ENCODE measurements around the gene CHIA.

CHIA gene

DNA sequence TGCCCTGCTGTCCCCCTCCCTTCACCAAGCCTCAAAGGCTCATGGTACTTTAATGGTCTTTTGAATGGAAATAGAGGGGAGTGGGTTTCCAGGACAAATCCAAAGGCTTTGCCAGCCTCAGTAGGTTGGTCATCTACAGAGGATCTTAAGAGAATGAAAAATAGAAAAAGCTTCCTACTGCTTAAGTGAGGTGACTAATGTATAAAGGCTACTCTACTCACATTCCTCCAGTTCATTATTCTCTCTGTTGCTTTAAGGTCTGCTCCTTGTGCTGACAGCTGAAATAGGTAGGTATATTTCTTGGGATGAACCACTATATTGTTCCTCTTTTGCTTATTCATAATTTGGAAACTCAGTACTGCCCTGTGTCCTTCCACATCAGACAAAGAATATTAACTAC is 10.4 kb upstream of the CHIA start:
- Histone ChIP-seq H3K4me3 (ENCODE audit: low read depth in 1 of 5, low read length in 5 of 5) (no peak overlapping the region), H3K9me3 (ENCODE audit: control insufficient read depth in 5 of 5, low read length in 5 of 5) (peaks cover 0 to 8% (median 5%) of the 10 kb centered on the region in 5 donors), H3K27ac (ENCODE audit: low read depth, low read length) (no peak overlapping the region), H3K9ac (ENCODE audit: low read length in 5 of 5) (no peak overlapping the region), H3K27me3 (ENCODE audit: control insufficient read depth in 5 of 5, insufficient read depth in 4 of 5, low read length in 5 of 5) (no peaks in the 10 kb centered on the region), H3K4me1 (ENCODE audit: control insufficient read depth in 5 of 5, insufficient read depth in 5 of 5, low read length in 5 of 5) (no peaks in the 10 kb centered on the region), H3K36me3 (ENCODE audit: control insufficient read depth in 5 of 5, insufficient read depth in 5 of 5, low read length in 5 of 5) (no peaks in the 10 kb centered on the region)

DNA sequence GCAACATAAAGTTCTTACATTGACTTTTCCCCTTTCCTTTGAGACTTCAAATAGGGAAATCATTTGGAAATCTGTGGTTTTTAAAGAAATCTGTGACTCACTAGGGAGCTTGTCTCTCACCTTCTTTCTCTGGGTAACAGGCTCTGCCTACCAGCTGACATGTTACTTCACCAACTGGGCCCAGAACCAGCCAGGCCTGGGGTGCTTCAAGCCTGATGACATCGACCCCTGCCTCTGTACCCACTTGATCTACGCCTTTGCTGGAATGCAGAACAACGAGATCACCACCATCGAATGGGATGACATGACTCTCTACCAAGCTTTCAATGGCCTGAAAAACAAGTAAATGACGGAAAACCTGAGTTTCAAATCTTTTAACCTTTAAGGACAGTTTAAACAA is 9.2 kb upstream of the CHIA start:
- H3K4me1 ChIP-seq (ENCODE audit: control insufficient read depth in 5 of 5, insufficient read depth in 5 of 5, low read length in 5 of 5), result no peaks in the 10 kb centered on the region
- H3K9ac ChIP-seq (ENCODE audit: low read length in 5 of 5), result no peak overlapping the region
- no peaks in the 10 kb centered on the region for H3K36me3 ChIP-seq (ENCODE audit: control insufficient read depth in 5 of 5, insufficient read depth in 5 of 5, low read length in 5 of 5)

DNA sequence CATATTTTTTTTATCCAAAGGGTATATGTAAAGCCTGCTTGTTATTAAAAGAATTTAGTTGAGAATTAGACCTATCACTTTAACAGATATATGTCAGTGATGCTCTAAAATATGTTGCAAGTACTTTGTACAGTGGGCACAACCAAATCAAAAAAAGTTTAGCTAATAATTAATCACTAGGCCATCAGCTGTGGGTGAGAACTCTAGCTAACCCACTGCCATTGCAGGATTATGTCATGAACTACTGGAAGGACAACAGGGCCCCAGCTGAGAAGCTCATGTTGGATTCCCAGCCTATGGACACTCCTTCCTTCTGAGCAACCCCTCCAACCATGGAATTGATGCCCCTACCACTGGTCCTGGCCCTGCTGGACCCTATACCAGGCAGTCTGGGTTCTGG is 6.8 kb upstream of the CHIA start:
- Histone ChIP-seq H3K27me3 (ENCODE audit: control insufficient read depth in 5 of 5, insufficient read depth in 4 of 5, low read length in 5 of 5) (no peaks in the 10 kb centered on the region), H3K4me3 (ENCODE audit: low read depth in 1 of 5, low read length in 5 of 5) (no peak overlapping the region)

More for the DNA sequence above, 9.2 kb upstream of the CHIA start:
- peaks cover 0 to 8% (median 5%) of the 10 kb centered on the region in 5 donors for H3K9me3 ChIP-seq (ENCODE audit: control insufficient read depth in 5 of 5, low read length in 5 of 5)
- H3K4me3 ChIP-seq (ENCODE audit: low read depth in 1 of 5, low read length in 5 of 5), result no peak overlapping the region
- no peak overlapping the region for H3K27ac ChIP-seq (ENCODE audit: low read depth, low read length)
- H3K27me3 ChIP-seq (ENCODE audit: control insufficient read depth in 5 of 5, insufficient read depth in 4 of 5, low read length in 5 of 5), result no peaks in the 10 kb centered on the region

DNA sequence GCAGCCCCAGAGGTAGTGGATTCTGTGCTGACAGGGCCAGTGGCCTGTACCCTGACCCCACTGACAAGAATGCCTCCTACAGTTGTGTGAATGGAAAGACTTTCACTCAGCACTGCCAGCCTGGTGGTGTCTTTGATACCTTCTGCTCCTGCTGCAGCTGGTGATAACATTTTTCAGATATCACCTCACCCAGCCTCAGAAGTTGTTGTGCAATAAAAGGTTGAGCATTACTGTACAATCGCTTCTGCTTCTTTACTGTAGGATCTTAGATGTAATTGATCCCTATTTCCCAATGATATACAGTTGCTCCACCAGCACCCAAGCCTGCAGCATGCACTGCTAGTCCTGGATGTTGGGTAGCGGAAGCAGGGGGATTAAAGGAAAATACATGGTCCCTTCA is 4.8 kb upstream of the CHIA start:
- Histone ChIP-seq H3K36me3 (ENCODE audit: control insufficient read depth in 5 of 5, insufficient read depth in 5 of 5, low read length in 5 of 5) (no peaks in the 10 kb centered on the region), H3K9me3 (ENCODE audit: control insufficient read depth in 5 of 5, low read length in 5 of 5) (no peaks in the 10 kb centered on the region), H3K27ac (ENCODE audit: low read depth, low read length) (no peak overlapping the region), H3K27me3 (ENCODE audit: control insufficient read depth in 5 of 5, insufficient read depth in 4 of 5, low read length in 5 of 5) (no peaks in the 10 kb centered on the region), H3K9ac (ENCODE audit: low read length in 5 of 5) (no peak overlapping the region), H3K4me3 (ENCODE audit: low read depth in 1 of 5, low read length in 5 of 5) (no peak overlapping the region), H3K4me1 (ENCODE audit: control insufficient read depth in 5 of 5, insufficient read depth in 5 of 5, low read length in 5 of 5) (no peaks in the 10 kb centered on the region)

More for the DNA sequence above, 6.8 kb upstream of the CHIA start:
- no peak overlapping the region for H3K9ac ChIP-seq (ENCODE audit: low read length in 5 of 5)
- no peaks in the 10 kb centered on the region for H3K4me1 ChIP-seq (ENCODE audit: control insufficient read depth in 5 of 5, insufficient read depth in 5 of 5, low read length in 5 of 5)
- no peaks in the 10 kb centered on the region for H3K36me3 ChIP-seq (ENCODE audit: control insufficient read depth in 5 of 5, insufficient read depth in 5 of 5, low read length in 5 of 5)
- no peaks in the 10 kb centered on the region for H3K9me3 ChIP-seq (ENCODE audit: control insufficient read depth in 5 of 5, low read length in 5 of 5)
- H3K27ac ChIP-seq (ENCODE audit: low read depth, low read length), result no peak overlapping the region

DNA sequence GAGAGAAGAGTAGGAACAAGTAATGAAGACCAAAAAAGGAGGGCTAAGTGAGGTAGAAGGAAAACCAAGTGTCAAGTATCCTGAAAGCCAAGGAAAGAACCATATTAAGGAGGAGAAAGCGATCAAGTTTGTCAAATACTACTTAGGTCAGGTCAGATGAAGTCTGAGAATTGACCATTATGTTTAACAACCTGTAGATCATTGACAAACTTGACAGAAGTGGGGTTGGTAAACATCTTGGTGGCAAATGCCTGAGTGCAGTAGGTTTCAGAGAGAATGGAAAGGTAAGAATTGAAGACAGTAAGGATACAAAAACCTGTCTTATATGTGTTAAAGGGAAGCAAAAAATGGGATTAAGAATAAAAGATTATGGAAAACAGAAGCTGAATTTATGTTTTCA is 3.7 kb upstream of the CHIA start:
- no peaks in the 10 kb centered on the region for H3K4me1 ChIP-seq (ENCODE audit: control insufficient read depth in 5 of 5, insufficient read depth in 5 of 5, low read length in 5 of 5)
- H3K36me3 ChIP-seq (ENCODE audit: control insufficient read depth in 5 of 5, insufficient read depth in 5 of 5, low read length in 5 of 5), result no peaks in the 10 kb centered on the region
- no peaks in the 10 kb centered on the region for H3K9me3 ChIP-seq (ENCODE audit: control insufficient read depth in 5 of 5, low read length in 5 of 5)
- H3K27ac ChIP-seq (ENCODE audit: low read depth, low read length), result no peak overlapping the region
- no peak overlapping the region for H3K9ac ChIP-seq (ENCODE audit: low read length in 5 of 5)
- H3K27me3 ChIP-seq (ENCODE audit: control insufficient read depth in 5 of 5, insufficient read depth in 4 of 5, low read length in 5 of 5), result no peaks in the 10 kb centered on the region
- no peak overlapping the region for H3K4me3 ChIP-seq (ENCODE audit: low read depth in 1 of 5, low read length in 5 of 5)

DNA sequence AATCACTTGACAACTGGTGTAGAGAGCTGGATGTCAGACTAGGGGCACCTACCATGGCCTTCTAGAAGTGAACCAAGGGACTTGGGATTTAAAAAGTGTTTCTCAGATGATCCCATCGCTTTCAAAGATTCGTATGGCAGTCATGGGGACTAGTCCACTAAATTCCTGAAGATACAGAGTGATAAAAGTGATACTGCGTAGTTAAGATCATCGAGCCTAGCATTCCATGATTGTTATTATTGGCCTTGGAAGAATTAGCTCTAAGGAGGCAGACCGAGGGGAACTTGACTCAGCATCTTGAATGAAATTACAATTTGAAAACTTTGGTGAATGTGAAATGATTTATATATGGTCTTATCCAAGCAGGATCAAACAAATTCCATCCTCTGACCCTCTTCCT is 1.3 kb upstream of the CHIA start:
- Histone ChIP-seq H3K9ac (ENCODE audit: low read length in 5 of 5) (no peak overlapping the region), H3K27me3 (ENCODE audit: control insufficient read depth in 5 of 5, insufficient read depth in 4 of 5, low read length in 5 of 5) (no peaks in the 10 kb centered on the region), H3K9me3 (ENCODE audit: control insufficient read depth in 5 of 5, low read length in 5 of 5) (no peaks in the 10 kb centered on the region), H3K27ac (ENCODE audit: low read depth, low read length) (no peak overlapping the region), H3K36me3 (ENCODE audit: control insufficient read depth in 5 of 5, insufficient read depth in 5 of 5, low read length in 5 of 5) (no peaks in the 10 kb centered on the region), H3K4me1 (ENCODE audit: control insufficient read depth in 5 of 5, insufficient read depth in 5 of 5, low read length in 5 of 5) (no peaks in the 10 kb centered on the region), H3K4me3 (ENCODE audit: low read depth in 1 of 5, low read length in 5 of 5) (no peak overlapping the region)

DNA sequence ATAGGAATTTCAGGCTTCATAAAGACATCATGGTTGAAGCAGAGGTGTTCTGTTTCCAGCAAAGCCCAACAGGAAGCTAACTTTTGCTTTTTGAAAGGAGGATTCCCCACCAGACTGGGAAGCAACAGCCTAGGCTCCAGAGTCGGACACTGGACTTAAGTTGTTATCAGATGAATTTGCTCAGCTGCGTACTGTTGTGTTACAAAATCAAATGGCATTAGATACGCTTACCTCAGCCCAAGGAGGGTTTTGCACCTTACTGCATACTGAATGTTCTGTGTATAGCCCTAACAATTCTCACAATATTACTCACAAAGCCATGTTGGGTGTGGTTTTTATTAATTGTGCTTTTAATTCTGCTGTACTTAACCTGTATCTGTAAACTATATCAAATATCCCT is 547 bp upstream of the CHIA start:
- no peak overlapping the region for H3K9ac ChIP-seq (ENCODE audit: low read length in 5 of 5)
- H3K9me3 ChIP-seq (ENCODE audit: control insufficient read depth in 5 of 5, low read length in 5 of 5), result no peaks in the 10 kb centered on the region
- no peak overlapping the region for H3K4me3 ChIP-seq (ENCODE audit: low read depth in 1 of 5, low read length in 5 of 5)
- H3K27ac ChIP-seq (ENCODE audit: low read depth, low read length), result no peak overlapping the region
- no peaks in the 10 kb centered on the region for H3K4me1 ChIP-seq (ENCODE audit: control insufficient read depth in 5 of 5, insufficient read depth in 5 of 5, low read length in 5 of 5)
- H3K27me3 ChIP-seq (ENCODE audit: control insufficient read depth in 5 of 5, insufficient read depth in 4 of 5, low read length in 5 of 5), result no peaks in the 10 kb centered on the region
- no peaks in the 10 kb centered on the region for H3K36me3 ChIP-seq (ENCODE audit: control insufficient read depth in 5 of 5, insufficient read depth in 5 of 5, low read length in 5 of 5)

DNA sequence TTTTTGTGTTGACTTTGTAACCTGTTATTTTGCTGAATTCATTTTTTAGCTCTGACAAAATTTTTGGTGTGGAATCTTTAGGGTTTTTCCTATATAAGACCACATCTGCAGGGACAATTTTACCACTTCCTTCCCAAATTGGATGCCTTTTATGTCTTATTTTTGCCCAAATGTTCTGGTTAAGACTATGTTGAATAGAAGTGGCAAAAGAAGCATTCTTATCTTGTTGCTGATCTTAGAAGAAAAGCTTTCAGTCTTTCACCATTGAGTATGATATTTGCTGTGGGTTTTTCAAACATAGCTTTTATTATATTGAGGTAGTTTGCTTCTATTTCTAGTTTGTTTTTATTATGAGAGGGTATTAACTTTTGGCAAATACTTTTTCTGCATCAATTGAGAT is 3.7 kb downstream of the CHIA start:
- Histone ChIP-seq H3K27me3 (ENCODE audit: control insufficient read depth in 5 of 5, insufficient read depth in 4 of 5, low read length in 5 of 5) (no peaks in the 10 kb centered on the region), H3K4me3 (ENCODE audit: low read depth in 1 of 5, low read length in 5 of 5) (no peak overlapping the region), H3K9me3 (ENCODE audit: control insufficient read depth in 5 of 5, low read length in 5 of 5) (no peaks in the 10 kb centered on the region), H3K4me1 (ENCODE audit: control insufficient read depth in 5 of 5, insufficient read depth in 5 of 5, low read length in 5 of 5) (no peaks in the 10 kb centered on the region), H3K27ac (ENCODE audit: low read depth, low read length) (no peak overlapping the region), H3K9ac (ENCODE audit: low read length in 5 of 5) (no peak overlapping the region), H3K36me3 (ENCODE audit: control insufficient read depth in 5 of 5, insufficient read depth in 5 of 5, low read length in 5 of 5) (no peaks in the 10 kb centered on the region)

DNA sequence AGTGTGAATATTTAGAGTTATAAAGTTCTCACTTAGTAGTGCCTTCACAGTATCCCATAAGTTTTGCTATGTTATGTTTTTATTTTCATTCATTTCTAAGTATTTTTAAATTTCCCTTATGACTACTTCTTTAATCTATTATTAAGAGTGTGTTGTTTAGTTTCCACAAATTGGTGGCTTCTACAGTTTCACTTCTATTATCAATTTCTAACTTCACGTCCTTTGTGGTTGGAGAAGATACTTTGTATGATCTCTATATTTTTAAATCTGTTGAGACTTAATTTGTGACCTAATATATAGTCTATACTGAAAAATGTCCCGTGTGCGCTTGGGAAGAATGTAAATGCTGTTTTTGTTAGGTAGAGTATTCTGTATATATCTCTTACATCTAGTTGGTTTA is 11.7 kb downstream of the CHIA start:
- Histone ChIP-seq H3K36me3 (ENCODE audit: control insufficient read depth in 5 of 5, insufficient read depth in 5 of 5, low read length in 5 of 5) (no peaks in the 10 kb centered on the region), H3K27ac (ENCODE audit: low read depth, low read length) (no peak overlapping the region), H3K4me3 (ENCODE audit: low read depth in 1 of 5, low read length in 5 of 5) (no peak overlapping the region), H3K4me1 (ENCODE audit: control insufficient read depth in 5 of 5, insufficient read depth in 5 of 5, low read length in 5 of 5) (no peaks in the 10 kb centered on the region), H3K9me3 (ENCODE audit: control insufficient read depth in 5 of 5, low read length in 5 of 5) (peaks cover 0 to 4% (median 0%) of the 10 kb centered on the region in 5 donors), H3K27me3 (ENCODE audit: control insufficient read depth in 5 of 5, insufficient read depth in 4 of 5, low read length in 5 of 5) (no peaks in the 10 kb centered on the region), H3K9ac (ENCODE audit: low read length in 5 of 5) (no peak overlapping the region)

DNA sequence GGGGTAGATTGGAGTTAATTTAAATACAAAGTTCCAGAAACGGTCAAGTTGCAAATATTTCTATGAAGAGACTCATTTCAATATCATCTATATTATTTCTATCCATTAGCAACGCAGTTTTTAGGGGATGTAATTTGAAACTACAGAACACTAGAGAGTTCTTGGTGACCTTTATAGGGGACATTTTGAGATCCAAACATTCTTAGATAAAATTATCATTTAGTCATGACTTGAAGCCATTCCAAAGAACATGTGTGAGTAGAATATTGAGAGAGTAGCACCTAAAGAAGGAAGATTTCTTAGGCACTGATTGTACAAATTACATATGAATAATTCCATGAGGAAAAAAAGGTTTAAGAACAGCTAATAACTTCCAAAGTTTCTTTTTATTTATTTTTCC is 19.0 kb downstream of the CHIA start:
- no peak overlapping the region for H3K4me3 ChIP-seq (ENCODE audit: low read depth in 1 of 5, low read length in 5 of 5)
- no peaks in the 10 kb centered on the region for H3K27me3 ChIP-seq (ENCODE audit: control insufficient read depth in 5 of 5, insufficient read depth in 4 of 5, low read length in 5 of 5)
- peaks cover 0 to 4% (median 0%) of the 10 kb centered on the region in 5 donors for H3K9me3 ChIP-seq (ENCODE audit: control insufficient read depth in 5 of 5, low read length in 5 of 5)
- no peak overlapping the region for H3K9ac ChIP-seq (ENCODE audit: low read length in 5 of 5)
- no peak overlapping the region for H3K27ac ChIP-seq (ENCODE audit: low read depth, low read length)
- peaks cover 0 to 4% (median 0%) of the 10 kb centered on the region in 5 donors for H3K4me1 ChIP-seq (ENCODE audit: control insufficient read depth in 5 of 5, insufficient read depth in 5 of 5, low read length in 5 of 5)
- no peaks in the 10 kb centered on the region for H3K36me3 ChIP-seq (ENCODE audit: control insufficient read depth in 5 of 5, insufficient read depth in 5 of 5, low read length in 5 of 5)

DNA sequence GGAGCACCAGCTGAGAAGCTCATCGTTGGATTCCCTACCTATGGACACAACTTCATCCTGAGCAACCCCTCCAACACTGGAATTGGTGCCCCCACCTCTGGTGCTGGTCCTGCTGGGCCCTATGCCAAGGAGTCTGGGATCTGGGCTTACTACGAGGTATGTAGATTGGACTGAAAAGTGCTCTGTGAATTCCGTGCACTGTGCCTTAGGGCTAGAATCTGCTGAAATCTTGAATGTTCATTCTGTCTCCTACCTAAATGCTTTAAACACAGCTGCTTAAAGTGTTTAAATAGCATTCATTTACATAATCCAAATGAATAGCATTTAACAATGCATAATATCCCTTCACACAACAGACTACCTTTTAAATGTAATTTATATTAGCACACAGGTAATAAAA is 27.9 kb downstream of the CHIA start:
- Histone ChIP-seq H3K27ac (ENCODE audit: low read depth, low read length) (no peak overlapping the region), H3K36me3 (ENCODE audit: control insufficient read depth in 5 of 5, insufficient read depth in 5 of 5, low read length in 5 of 5) (no peaks in the 10 kb centered on the region), H3K4me3 (ENCODE audit: low read depth in 1 of 5, low read length in 5 of 5) (no peak overlapping the region), H3K27me3 (ENCODE audit: control insufficient read depth in 5 of 5, insufficient read depth in 4 of 5, low read length in 5 of 5) (no peaks in the 10 kb centered on the region), H3K4me1 (ENCODE audit: control insufficient read depth in 5 of 5, insufficient read depth in 5 of 5, low read length in 5 of 5) (peaks cover 0 to 4% (median 0%) of the 10 kb centered on the region in 5 donors), H3K9me3 (ENCODE audit: control insufficient read depth in 5 of 5, low read length in 5 of 5) (no peaks in the 10 kb centered on the region), H3K9ac (ENCODE audit: low read length in 5 of 5) (no peak overlapping the region)

Data from subcutaneous abdominal adipose tissue (tissue), 5 donors.